K562 (cell line): ENCODE measurements around the gene OOSP1. TPM values are rescaled to one million over a fixed set of nuclear protein-coding genes. Genes with fewer than 3 reads are reported as not detected.

Experiments
- ATF4 ChIP-seq: fragments of 450-650 bp; formaldehyde crosslinking; IDR thresholded peaks from 2 replicates; pipeline ENCODE4 v1.4.0; 2022; ENCODE audit warnings: mild to moderate bottlenecking, moderate library complexity
- CEBPB ChIP-seq: fragments of 450-650 bp; IDR thresholded peaks from 2 replicates; pipeline ENCODE4 v1.6.1; 2016; ENCODE audit warnings: missing genetic modification characterization, missing compliant biosample characterization
- CGGBP1 ChIP-seq: fragments of 250-450 bp; sonication (Bioruptor Pico); IDR thresholded peaks from 2 replicates; pipeline ENCODE4 v1.9.0; 2021; ENCODE audit warnings: mild to moderate bottlenecking
- CREB3 ChIP-seq: fragments of 450-650 bp; conservative IDR thresholded peaks from 2 replicates; pipeline ENCODE4 v1.6.1; 2016; ENCODE audit warnings: missing genetic modification characterization, low read depth, mild to moderate bottlenecking, missing compliant biosample characterization, moderate library complexity
- FOS ChIP-seq: IDR thresholded peaks from 3 replicates; pipeline ENCODE4 v1.6.1; 2011; ENCODE audit not compliant: insufficient read length; ENCODE audit errors: extremely low read depth
- GTF2F1 ChIP-seq: IDR thresholded peaks from 2 replicates; pipeline ENCODE4 v1.6.1; 2011; ENCODE audit warnings: low read depth, low read length, improper control_type of control experiment
- HES1 ChIP-seq: fragments of 450-650 bp; IDR thresholded peaks from 2 replicates; pipeline ENCODE4 v1.6.1; 2016; ENCODE audit warnings: low read depth, mild to moderate bottlenecking, moderate library complexity
- HNRNPK ChIP-seq: fragments of 200-400 bp; formaldehyde crosslinking; IDR thresholded peaks from one replicate; pipeline ENCODE4 v1.6.1; 2018; ENCODE audit warnings: mild to moderate bottlenecking, low read depth, low read length; ENCODE audit not compliant: poor library complexity, severe bottlenecking
- HOXB6 ChIP-seq: fragments of 250-450 bp; sonication (Bioruptor Pico); IDR thresholded peaks from 2 replicates; pipeline ENCODE4 v1.5.1; 2022; ENCODE audit warnings: mild to moderate bottlenecking, borderline replicate concordance
- ILF3 ChIP-seq: fragments of 450-650 bp; IDR thresholded peaks from 2 replicates; pipeline ENCODE4 v1.6.1; 2018; ENCODE audit warnings: antibody characterized with exemption, mild to moderate bottlenecking, moderate library complexity, borderline replicate concordance
- KLF10 ChIP-seq: fragments of 250-450 bp; sonication (Bioruptor Pico); IDR thresholded peaks from 2 replicates; pipeline ENCODE4 v1.6.1; 2021; ENCODE audit warnings: matching md5 sums
- MCM5 ChIP-seq: fragments of 450-650 bp; IDR thresholded peaks from 2 replicates; pipeline ENCODE4 v1.6.1; 2016; ENCODE audit warnings: low read depth
- PCBP1 ChIP-seq: fragments of 200-400 bp; formaldehyde crosslinking; IDR thresholded peaks from 2 replicates; pipeline ENCODE4 v1.6.1; 2018; ENCODE audit warnings: mild to moderate bottlenecking, low read depth, low read length; ENCODE audit not compliant: poor library complexity, severe bottlenecking
- POU5F1 ChIP-seq: fragments of 150-350 bp; IDR thresholded peaks from 2 replicates; pipeline ENCODE4 v1.6.1; 2014; ENCODE audit warnings: borderline replicate concordance, low read length, low read depth, mild to moderate bottlenecking; ENCODE audit not compliant: partially characterized antibody
- PTRF ChIP-seq: fragments of 450-650 bp; IDR thresholded peaks from 2 replicates; pipeline ENCODE4 v1.6.1; 2016; ENCODE audit warnings: mild to moderate bottlenecking, missing genetic modification characterization, missing compliant biosample characterization
- SIX5 ChIP-seq, 2 experiments: IDR thresholded peaks; 2 replicates each; pipeline ENCODE4 v1.6.1; 2011; ENCODE audit warnings: low read length in 2 of 2, borderline replicate concordance in 1 of 2, low read depth in 1 of 2, mild to moderate bottlenecking in 1 of 2, moderate library complexity in 1 of 2; ENCODE audit not compliant: insufficient read depth in 1 of 2
- TAF7 ChIP-seq: fragments of 450-650 bp; IDR thresholded peaks from 2 replicates; pipeline ENCODE4 v1.6.1; 2016; ENCODE audit warnings: missing genetic modification characterization, missing compliant biosample characterization
- TSC22D4 ChIP-seq: fragments of 450-650 bp; IDR thresholded peaks from 2 replicates; pipeline ENCODE4 v1.6.1; 2016; ENCODE audit warnings: missing genetic modification characterization, missing biosample characterization, control low read depth
- ZKSCAN8 ChIP-seq: fragments of 200-800 bp; sonication (Bioruptor generic); IDR thresholded peaks from 2 replicates; pipeline ENCODE4 v1.6.1; 2016; ENCODE audit warnings: missing genetic modification characterization, missing compliant biosample characterization
- ZNF133 ChIP-seq: fragments of 250-450 bp; sonication (Bioruptor Pico); IDR thresholded peaks from 2 replicates; pipeline ENCODE4 v1.4.0; 2020; ENCODE audit warnings: mild to moderate bottlenecking
- ZNF239 ChIP-seq: fragments of 250-450 bp; sonication (Bioruptor Pico); IDR thresholded peaks from 2 replicates; pipeline ENCODE4 v1.4.0; 2020; ENCODE audit warnings: mild to moderate bottlenecking
- ZNF518B ChIP-seq: fragments of 250-450 bp; sonication (Bioruptor Pico); IDR thresholded peaks from 2 replicates; pipeline ENCODE4 v1.5.0; 2021; ENCODE audit warnings: mild to moderate bottlenecking, moderate library complexity
- ZSCAN32 ChIP-seq: fragments of 450-650 bp; formaldehyde crosslinking; IDR thresholded peaks from 2 replicates; pipeline ENCODE4 v1.4.0; 2020; ENCODE audit warnings: mild to moderate bottlenecking, moderate library complexity
- polyA plus RNA-seq, 8 experiments: library from polyadenylated mRNA; depleted of rRNA in 4 of 8; stranded (reverse) in 5 of 8; unstranded in 3 of 8; fragments of >200 nt; fragmentation: Nextera tagmentation in 2 of 8; fragmentation: Illumina TruSeq in 1 of 8; extraction: Ambion mirVana in 2 of 8; extraction: Trizol in 1 of 8; gene quantifications; 2 replicates each; pipeline versions ENCODE4 v1.2.1 to v1.2.3, GENCODE V29; 2011 to 2014; ENCODE audit warnings: inconsistent platforms in 1 of 8, missing spikeins in 1 of 8
- total RNA-seq, 7 experiments: library from RNA; depleted of rRNA in 6 of 7; stranded (reverse); fragments of >200 nt in 6 of 7; fragmentation: Illumina TruSeq in 2 of 7; extraction: Trizol in 2 of 7; gene quantifications; 2 replicates each; pipeline versions ENCODE4 v1.2.1 to v1.2.3, GENCODE V29; 2011 to 2021; ENCODE audit warnings: low replicate concordance in 1 of 7

Gene OOSP1
- total and polyA plus RNA-seq, 9 of the 15 experiments (the other 6 are each of a cell fraction or from before 2014, with no cell fraction given), result 0.14 to 3.0 (median 0.61) TPM

GRCh38 chr11:59967677-59968394 is 29.6 kb downstream of the OOSP1 start (continued):
- TF ChIP-seq ZKSCAN8 (CRISPR knock-in tag) (no peak), CREB3 (no peak), ZSCAN32 (CRISPR knock-in tag) (peak; percentile 77), ZNF239 (CRISPR knock-in tag) (no peak), ZNF518B (CRISPR knock-in tag) (no peak), ATF4 (CRISPR knock-in tag) (peak; percentile 94), KLF10 (no peak), CGGBP1 (CRISPR knock-in tag) (no peak), CEBPB (tag) (peak; percentile 82), PTRF (tag) (no peak), SIX5 (IDR thresholded peaks at IDR 0.05; ENCODE audit: borderline replicate concordance in 1 of 2, insufficient read depth in 1 of 2, low read depth in 1 of 2, low read length in 2 of 2) (no peak), HES1 (no peak), HNRNPK (no peak), TSC22D4 (tag) (no peak), FOS (no peak), MCM5 (no peak), GTF2F1 (no peak), HOXB6 (CRISPR knock-in tag) (no peak), POU5F1 (no peak), PCBP1 (no peak), TAF7 (tag) (no peak), ZNF133 (CRISPR knock-in tag) (no peak), ILF3 (no peak)
